ENCODE results near the gene EPC2.

- no peak for TF ChIP-seq POLR2AphosphoS5 (IDR thresholded peaks at IDR 0.05; ENCODE audit: low read depth, low read length)
- TF ChIP-seq POLR2A (IDR thresholded peaks at IDR 0.05; ENCODE audit: low read depth, low read length): no peak
- TF ChIP-seq PAX5 (IDR thresholded peaks at IDR 0.05; ENCODE audit: insufficient read depth, low read length, severe bottlenecking): no peak
- TF ChIP-seq TAF1 (IDR thresholded peaks at IDR 0.05; ENCODE audit: low read depth, low read length): no peak
Observed at GRCh38 chr2:148726228-148726627, 81.7 kb downstream of the EPC2 start.
